Activated CD4-positive, alpha-beta T cell treated with anti-CD3 and anti-CD28 coated beads, Interleukin-2, Interleukin-4, amounts not matched to agents 100 ng/mL and 50 ng/mL, durations not matched to agents 16 hours and 8 hours (primary cell): ENCODE results near the gene SIRT2.
"Not testable (repeated sequence)": the region's sequence is repeated elsewhere in the genome, so short reads cannot be mapped to it uniquely, and the experiment has no call there.

Experiments used
- DNase-seq: peaks from one replicate; pipeline ENCODE4 v3.0.0-alpha.2; 2020; ENCODE audit warnings: low spot score

Gene SIRT2

DNA sequence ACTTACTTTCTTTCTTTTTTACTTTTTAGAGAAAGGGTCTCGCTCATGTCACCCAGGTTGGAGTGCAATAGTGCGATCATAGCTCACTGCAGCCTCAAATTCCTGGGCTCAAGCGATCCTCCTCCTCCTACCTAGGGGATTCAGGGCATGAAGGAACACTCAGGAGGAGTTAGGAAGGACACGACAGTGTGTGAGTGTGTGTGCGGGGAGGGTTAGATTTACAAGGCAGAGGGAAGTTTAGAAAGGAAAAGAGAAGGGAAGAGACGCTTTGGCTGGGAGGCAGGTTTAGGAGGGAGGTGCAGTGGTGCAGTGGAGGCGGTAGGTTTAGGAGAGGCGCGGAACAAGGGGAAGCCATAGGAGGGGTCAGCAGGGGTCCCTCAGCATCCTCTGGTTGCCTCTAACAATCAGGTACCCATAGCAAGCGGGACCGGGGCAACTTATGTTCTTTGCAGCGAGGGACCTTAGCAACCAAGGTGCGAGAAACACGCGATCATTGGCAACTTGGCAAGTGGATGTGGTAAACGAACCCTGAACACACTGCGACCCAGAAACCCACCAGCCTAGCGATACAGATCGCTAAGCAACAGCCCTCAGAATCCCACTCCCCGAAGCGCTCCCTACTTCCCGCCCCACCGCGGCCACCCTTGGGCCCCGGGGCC, 501 bp downstream of the SIRT2 start:
- DNase-seq = no peak

- DNase-seq = no peak
These were observed 4.5 kb downstream of the SIRT2 start for GRCh38 chr19:38894968-38895367.

- DNase-seq = no peak
These were observed 6.1 kb downstream of the SIRT2 start for GRCh38 chr19:38893341-38893771.

- DNase-seq = no peak
These were observed 6.6 kb downstream of the SIRT2 start for GRCh38 chr19:38892841-38893240.

GRCh38 chr19:38891771-38892170, 7.6 kb downstream of the SIRT2 start:
- no peak for DNase-seq

- DNase-seq = no peak
These were observed 8.7 kb downstream of the SIRT2 start for GRCh38 chr19:38890686-38891085.

- no peak for DNase-seq
These were observed 9.6 kb downstream of the SIRT2 start for GRCh38 chr19:38889803-38890202.

DNA sequence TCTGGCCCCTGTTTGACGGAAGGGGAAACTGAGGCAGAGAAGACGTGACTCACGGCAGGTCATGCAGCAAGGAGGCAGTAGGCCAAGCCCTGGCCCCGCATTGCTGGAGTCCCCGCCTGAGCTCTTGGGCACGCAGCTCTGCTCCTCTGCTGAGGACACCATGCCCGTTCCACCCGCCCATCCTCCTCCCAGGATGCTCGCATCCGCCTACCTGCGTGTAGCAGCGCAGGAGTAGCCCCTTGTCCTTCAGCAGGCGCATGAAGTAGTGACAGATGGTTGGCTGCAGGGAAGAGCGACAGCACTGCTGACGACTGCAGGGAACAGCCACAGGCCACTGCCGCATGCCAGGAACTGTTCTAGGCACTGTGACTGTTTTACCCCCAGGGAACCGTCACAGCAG, 10.5 kb downstream of the SIRT2 start:
- no peak for DNase-seq

DNA sequence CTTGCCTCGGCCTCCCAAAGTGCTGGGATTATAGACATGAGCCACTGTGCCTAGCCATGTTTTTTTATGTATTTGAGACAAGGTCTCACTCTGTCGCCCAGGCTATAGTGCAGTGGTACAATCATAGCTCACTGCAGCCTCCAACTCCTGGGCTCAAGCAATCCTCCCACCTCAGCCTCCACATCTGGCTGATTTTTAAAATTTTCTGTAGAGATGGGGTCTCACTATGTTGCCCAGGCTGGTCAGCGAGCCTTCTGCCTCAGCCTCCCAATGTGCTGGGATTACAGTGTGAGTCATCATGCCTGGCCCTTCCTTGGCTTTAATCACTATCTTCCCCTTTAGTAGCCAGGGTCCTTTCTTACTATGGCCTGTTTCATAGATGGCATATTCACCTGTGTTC, 14.7 kb downstream of the SIRT2 start:
- not testable (repeated sequence) for DNase-seq

DNA sequence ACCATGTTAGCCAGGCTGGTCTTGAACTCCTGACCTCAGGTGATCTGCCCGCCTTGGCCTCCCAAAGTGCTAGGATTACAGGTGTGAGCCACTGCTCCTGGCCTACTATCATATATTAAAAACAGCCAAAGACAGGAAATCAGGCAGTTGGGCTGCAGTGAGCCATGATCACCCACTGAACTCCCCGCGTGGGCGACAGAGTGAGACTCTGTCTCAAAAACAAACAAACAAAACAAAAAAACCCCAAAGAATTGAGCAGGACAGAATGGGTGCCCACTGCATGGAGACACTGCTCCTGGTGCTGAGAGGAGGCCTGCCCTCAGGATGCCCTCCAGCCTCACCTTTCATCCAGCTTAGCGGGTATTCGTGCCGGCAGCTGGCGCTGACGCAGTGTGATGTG, 16.1 kb downstream of the SIRT2 start:
- DNase-seq = no peak

DNA sequence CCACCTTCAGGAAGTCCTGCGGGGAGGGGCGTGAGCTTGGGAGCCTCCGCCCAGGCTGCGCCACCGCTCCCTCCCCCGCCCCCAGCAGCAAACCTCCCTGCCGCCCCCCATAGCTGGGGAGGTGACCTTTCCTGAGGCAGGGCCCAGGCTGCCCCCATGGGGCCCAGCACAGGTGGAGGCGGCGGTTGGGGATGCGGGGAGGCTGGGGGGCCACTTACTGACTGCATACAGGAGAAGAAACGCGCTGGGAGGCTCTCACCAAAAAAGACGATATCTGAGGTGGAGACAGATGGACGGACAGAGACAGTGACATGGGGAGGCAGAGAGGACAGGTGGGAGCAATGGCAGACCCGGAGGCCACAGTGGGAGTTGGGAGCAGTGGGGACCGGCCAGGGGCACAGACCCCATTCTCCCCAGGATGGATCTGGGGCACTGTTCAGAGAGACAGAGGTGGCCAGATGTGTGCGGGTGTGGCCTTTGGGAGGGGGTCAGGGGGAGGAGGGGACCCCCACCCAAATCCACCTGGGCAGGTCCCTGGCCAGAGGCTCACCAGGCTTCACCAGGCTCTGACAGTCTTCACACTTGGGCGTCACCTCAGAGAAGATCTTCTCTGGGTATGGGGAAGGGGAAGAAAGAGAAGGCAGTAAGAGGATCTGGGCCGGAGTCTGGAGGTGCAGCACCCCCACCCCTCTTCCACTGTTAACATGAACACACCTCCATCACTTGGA, 18.4 kb downstream of the SIRT2 start:
- no peak for DNase-seq

- DNase-seq = no peak
These were observed 19.1 kb downstream of the SIRT2 start for GRCh38 chr19:38880076-38880881.

DNA sequence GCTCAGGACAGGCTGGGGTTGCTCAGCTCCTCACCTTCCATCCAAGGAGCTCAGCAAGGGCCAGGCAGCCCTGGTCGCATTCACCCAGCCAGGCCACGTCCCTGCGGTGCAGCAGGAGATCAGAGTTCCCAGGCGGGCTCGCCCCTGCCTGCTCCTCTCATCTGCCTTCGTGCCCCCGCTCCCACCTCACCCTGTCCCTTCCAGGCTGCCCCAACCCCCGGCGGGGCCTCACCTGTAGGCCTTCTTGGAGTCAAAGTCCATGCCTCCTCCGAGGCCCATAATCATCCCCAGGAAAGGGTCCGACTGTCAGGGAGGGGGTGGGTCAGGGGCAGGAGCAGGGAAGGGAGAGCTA, 20.0 kb downstream of the SIRT2 start:
- no peak for DNase-seq

GRCh38 chr19:38878575-38879399, 20.6 kb downstream of the SIRT2 start:
- no peak for DNase-seq

DNA sequence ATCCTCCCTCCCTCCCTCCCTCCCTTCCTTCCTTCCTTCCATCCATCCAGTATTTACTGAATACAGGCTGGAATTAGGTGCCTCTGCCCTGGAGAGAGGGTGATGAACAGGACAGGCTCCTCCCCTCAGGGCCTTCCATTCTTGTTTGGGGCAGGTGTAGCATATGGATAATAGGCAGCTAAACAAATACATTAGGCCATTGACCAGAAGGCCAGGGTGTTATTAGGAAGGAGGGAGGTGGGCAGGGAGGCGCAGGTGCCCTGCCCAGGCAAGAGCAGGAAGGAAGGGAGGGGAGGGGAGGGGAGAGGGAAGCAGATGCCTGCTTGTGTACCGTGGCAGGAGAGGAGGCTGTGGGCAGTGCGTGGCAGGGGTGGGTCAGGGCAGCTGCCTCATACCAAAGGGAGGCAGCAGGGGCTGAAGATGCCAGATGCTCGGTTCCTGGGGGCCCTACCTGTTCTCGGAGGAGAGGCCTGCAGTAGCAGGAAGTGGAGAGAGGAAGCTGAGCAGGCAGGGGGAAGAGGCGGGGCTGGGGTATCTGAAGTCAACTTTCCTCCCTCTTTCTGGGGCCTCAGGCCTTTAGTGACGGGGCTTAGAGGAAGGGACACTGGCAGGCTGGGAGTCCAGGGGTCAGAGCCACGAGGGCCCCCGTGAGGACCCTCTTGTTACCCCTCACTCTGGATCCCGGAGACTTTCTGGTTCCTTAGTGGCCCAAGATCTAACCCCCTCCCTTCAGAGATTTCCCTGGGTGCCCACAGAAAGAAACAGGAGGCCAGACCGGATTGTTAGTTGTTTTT, 21.4 kb downstream of the SIRT2 start, which contains the start of gene RINL:
Gene RINL (minus strand): TSS at position 495 of the 794 bp plus-strand sequence. CDS start 1,533 bp downstream, outside the sequence.
- peak; percentile 70 for DNase-seq

DNA sequence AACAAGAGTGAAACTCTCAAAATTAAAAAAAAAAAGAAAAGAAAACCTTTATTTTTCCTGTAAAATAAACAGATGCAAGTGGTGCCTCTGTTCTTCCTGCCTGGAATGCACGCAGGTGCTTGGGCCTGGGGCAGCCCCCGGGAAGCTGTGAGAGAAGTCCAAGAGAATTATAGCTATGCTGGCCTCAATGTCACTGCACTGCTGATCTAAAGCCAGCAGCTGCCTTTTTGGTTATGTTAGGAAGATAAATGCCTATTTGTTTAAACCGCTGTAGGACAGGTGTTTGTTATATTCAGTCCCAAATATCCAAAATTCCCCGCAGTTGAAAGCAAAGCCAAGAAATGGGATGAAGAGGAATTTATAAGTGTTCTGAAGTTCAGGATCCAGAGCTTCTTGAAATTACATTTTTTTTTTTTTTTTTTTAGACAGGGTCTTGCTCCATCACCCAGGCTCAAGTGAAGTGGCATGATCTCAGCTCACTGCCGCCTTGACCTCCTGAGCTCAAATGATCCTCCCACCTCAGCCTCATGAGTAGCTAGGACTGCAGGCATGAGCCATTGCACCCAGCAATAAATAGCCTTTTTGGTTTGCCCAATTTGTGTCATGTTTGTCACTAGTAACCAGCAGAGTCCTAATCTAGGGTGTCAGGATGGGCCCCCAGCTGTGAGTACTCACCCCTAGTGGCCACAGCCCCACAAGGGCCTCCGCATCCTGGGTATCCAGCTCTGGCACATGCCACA, 23.6 kb downstream of the SIRT2 start:
- no peak for DNase-seq

DNA sequence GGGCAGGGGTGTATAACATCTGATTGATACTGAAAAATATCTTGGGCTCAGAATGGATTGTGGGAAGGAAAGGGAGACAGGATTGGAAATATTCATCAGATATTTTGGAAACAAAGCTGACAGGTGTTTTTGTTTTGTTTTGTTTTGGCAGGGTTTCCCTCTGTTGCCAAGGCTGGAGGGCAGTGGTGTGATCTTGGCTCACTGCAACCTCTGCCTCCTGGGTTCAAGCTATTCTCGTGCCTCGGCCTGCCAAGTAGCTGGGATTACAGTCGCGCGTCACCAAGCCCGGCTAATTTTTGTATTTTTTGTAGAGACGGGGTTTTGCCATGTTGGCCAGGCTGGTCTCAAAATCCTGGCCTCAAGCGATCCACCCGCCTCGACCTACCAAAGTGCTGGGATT, 26.0 kb downstream of the SIRT2 start:
- not testable (repeated sequence) for DNase-seq

- DNase-seq = no peak
These were observed 28.8 kb downstream of the SIRT2 start for GRCh38 chr19:38870612-38871011.

- peak; percentile 94 for DNase-seq
These were observed 29.4 kb downstream of the SIRT2 start for GRCh38 chr19:38869836-38870607.
